GM20431 (cell line): ENCODE data around the gene EPHB3.

Experiments
- in situ Hi-C: fragments of 300-500 bp; cut with MseI, MboI; formaldehyde crosslinking; loops from one replicate; pipeline ENCODE4 v1.15.0; 2020; ENCODE audit warnings: low sequenced_read_pairs; ENCODE audit not compliant: unreplicated experiment

Gene EPHB3

DNA sequence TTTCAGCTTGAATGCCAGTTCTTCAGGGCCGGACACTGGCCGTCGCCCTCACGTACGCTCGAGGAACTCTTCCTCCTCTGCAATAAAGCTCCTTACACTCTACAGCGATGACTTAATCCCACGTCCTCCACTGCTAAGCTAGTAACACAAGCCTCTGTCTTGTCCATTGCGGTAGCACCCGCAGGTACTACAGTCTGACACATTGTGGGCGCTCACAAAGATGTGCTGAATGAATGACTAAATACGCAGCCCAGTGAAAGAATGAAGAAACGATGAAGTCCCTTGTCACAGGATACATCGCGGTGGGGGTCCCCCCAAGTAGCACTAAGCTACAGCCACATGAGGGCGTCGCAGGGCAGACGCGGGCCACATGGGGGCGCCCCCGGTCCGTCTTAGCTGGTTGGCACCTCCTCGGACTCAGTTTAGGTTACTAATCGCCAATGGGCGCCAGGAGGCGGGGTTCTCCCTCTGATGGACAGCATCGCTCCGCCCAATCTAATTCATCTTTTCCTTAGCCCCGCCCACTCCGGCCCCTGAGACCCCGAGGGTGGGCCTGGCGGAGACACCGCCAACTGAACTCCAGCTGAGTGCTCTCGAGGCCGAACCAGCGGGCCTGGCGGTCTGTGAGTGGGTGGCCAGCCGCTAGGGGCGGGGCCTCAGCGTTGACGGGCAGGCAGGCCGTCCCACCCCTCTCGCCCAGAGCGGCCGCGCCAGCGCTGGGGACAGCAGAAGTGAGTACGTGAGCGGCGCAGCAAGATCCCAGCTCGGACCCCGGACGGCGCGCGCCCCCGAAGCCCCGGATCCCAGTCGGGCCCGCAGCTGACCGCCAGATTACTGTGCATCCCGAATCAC, at the start of gene EPHB3:
Gene EPHB3, plus strand, starts transcription at position 725 of the 852 bp plus-strand sequence. CDS start 451 bp downstream, outside the sequence.
- in situ Hi-C loops: no loop called here

DNA sequence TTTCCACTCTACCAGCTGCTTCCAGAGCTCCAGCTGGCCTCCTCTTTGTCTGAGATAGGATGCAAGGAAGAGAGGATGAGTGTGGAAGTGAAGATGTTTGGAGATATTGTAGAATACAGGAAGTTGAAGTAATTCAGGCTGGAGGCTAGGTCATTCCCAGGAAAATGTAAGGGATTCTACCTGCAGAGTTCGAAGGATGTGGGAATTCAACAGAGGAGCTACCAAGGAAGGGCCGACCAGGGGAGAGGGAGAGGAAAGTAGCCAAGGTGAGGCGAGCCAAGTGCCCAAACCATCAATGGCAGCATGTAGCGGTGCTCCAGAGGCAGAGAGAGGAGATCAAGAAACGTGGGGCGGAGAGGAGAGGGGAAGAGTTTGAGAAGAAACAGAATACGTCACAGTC, 49.0 kb upstream of the EPHB3 start:
- in situ Hi-C loops: no loop called here

- in situ Hi-C loops: no loop called here
These were observed 48.1 kb upstream of the EPHB3 start for GRCh38 chr3:184513276-184514170.

GRCh38 chr3:184514171-184514490, 47.5 kb upstream of the EPHB3 start:
- in situ Hi-C loops: no loop called here

- in situ Hi-C loops: no loop called here
These were observed 37.6 kb upstream of the EPHB3 start for GRCh38 chr3:184523825-184524615.

- in situ Hi-C loops: no loop called here
These were observed 36.6 kb upstream of the EPHB3 start for GRCh38 chr3:184524981-184525336.

- in situ Hi-C loops: no loop called here
These were observed 36.1 kb upstream of the EPHB3 start for GRCh38 chr3:184525337-184526087.

- in situ Hi-C loops: no loop called here
These were observed 35.5 kb upstream of the EPHB3 start for GRCh38 chr3:184526088-184526433.

- in situ Hi-C loops: no loop called here
These were observed 29.8 kb upstream of the EPHB3 start for GRCh38 chr3:184531626-184532280.

DNA sequence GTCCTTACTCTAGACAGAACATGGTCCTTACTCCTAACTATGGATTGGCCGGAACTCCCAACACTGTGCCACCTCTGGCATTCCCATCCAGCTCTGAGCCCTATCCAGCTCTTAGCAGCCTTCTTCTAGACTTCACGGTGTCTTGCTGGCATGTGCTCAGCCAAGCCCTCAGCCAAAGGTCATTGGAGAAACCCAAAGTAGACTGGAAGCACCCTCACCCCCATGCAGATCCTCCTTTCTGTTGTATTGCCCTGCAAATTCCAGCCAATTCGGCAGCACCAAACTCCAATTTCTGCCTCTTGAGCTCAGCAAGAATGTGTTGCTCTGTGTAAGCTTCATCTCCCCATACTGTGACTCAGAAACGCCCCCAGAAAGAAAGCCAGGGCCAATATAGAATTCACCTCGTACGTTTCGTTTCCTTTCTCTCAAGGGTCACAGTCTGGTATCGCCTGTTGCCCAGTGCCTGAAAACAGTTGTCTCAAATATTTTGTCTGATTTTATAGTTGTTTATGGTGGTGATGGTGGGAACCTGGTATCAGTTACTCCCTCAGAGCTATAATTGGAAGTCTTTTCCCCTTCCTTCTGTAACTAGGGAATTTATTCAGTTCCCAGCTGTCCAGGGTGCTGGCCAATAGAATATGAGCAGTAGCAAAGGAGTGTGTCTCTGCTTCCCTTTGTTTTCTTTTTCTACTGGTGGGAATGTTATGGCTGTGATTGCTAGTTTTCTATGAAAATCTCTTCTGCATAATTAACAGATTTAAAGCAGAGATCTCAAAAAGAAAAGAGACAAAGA, 28.4 kb upstream of the EPHB3 start:
- in situ Hi-C loops: no loop called here

GRCh38 chr3:184537885-184538665, 23.5 kb upstream of the EPHB3 start:
- in situ Hi-C loops: no loop called here

- in situ Hi-C loops: no loop called here
These were observed 22.7 kb upstream of the EPHB3 start for GRCh38 chr3:184538666-184539431.

DNA sequence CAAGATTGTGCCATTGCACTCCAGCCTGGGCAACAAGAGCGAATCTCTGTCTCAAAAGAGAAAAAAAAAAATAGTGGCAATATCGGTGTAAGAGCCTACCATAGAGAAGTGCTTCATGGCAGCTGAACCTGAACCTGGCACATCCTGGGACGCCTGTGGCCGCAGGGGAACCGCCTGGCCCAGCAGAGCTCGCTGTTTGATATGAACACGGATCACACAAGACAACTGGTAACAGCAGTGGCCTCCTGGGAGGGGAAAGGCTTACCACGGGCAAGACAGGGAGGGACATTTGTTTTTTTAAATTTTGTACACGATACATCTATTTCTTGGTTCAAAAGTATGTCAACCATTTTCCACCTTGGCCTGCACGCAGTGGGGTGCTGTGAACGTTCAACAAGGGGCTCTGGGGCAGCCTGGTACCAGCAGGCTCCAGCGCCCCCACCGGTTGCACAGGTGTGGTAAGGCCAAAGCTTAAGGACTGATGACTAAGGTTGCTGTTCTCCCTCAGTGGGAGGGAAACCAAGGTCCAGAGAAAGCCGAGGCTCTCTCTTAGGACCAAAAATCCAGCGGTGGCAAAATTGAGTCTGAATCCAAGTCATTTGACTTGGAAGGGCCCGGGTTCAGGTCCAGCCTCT, 21.7 kb upstream of the EPHB3 start:
- in situ Hi-C loops: no loop called here

DNA sequence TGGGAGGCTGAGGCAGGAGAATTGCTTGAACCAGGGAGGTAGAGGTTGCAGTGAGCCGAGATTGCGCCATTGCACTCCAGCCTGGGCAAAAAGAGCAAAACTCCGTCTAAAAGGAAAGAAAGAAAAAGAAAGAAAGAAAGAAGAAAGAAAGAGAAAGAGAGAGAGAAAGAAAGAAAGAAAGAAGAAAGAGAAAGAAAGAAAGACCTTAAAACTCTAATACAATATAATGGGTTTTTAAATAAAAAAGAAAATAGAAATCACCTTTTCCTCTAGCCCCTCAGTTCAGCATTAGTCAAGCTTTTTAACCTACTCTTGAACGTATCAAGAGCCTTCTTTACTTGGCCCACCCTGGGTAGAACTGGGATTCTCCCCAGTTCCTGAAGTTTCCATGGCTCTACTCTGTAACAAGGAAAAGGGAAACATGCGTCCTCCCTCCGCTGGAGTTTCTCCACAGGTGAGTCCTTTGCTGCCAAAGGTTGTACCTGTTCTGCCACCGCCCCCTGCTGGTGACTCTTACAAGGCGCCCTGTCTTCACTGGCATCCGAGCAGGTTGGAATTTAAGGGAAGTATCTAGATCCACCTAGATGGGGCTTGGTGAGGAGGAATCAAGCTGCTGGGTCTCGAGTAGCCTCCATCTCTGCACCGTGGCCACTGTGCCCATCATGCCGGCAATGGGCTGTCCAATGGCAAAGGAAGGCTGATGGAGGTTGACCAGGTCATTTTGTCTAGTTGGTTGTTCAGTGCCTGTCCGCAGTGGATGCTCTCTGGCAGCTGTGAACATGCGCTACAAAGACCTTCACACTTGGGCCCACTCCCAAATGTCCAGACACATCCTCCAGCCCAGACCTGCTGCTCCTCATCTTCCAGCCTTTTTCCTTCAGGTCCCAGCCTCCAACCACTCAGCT, 20.6 kb upstream of the EPHB3 start:
- in situ Hi-C loops: no loop called here

- in situ Hi-C loops: no loop called here
These were observed 19.6 kb upstream of the EPHB3 start for GRCh38 chr3:184541886-184542562.
